M059J (cell line): ENCODE data around the gene ERP29. TPM values are rescaled to one million over a fixed set of nuclear protein-coding genes. Genes with fewer than 3 reads are reported as not detected.
"Not testable (repeated sequence)": the region's sequence is repeated elsewhere in the genome, so short reads cannot be mapped to it uniquely, and the experiment has no call there.

Experiments
- DNase-seq: peaks from one replicate; pipeline ENCODE4 v3.0.0-alpha.2; 2012; ENCODE audit warnings: low read depth
- total RNA-seq: library from RNA; depleted of rRNA; stranded (reverse); fragments of >200 nt; shearing (Covaris generic); gene quantifications from 2 replicates; pipeline ENCODE4 v1.2.3, GENCODE V29; 2014

Gene ERP29
- total RNA-seq, 1 experiment from 2014 or later = 115 TPM

- peak; percentile 29 for DNase-seq
Measured at GRCh38 chr12:112001576-112001975, 11.7 kb upstream of the ERP29 start.

GRCh38 chr12:112004041-112004440, 9.2 kb upstream of the ERP29 start:
- DNase-seq = no peak

- no peak for DNase-seq
Measured at GRCh38 chr12:112005419-112006395, 7.5 kb upstream of the ERP29 start.

GRCh38 chr12:112007945-112008344, 5.3 kb upstream of the ERP29 start:
- DNase-seq = no peak

- no peak for DNase-seq
Measured at GRCh38 chr12:112008918-112009317, 4.3 kb upstream of the ERP29 start.

- DNase-seq = not testable (repeated sequence)
Measured at GRCh38 chr12:112009596-112009995, 3.6 kb upstream of the ERP29 start.

- no peak for DNase-seq
Measured at GRCh38 chr12:112010415-112011344, 2.5 kb upstream of the ERP29 start.

GRCh38 chr12:112011685-112012084, 1.5 kb upstream of the ERP29 start:
- DNase-seq = no peak

GRCh38 chr12:112013601-112014402, 576 bp downstream of the ERP29 start:
- peak; percentile 64 for DNase-seq

GRCh38 chr12:112015938-112016337, 2.7 kb downstream of the ERP29 start:
- DNase-seq = no peak

- DNase-seq = no peak
Measured at GRCh38 chr12:112017041-112017440, 3.8 kb downstream of the ERP29 start.

GRCh38 chr12:112018571-112019237, 5.5 kb downstream of the ERP29 start:
- peak; percentile 48 for DNase-seq

GRCh38 chr12:112020947-112021457, 7.8 kb downstream of the ERP29 start:
- no peak for DNase-seq

- no peak for DNase-seq
Measured at GRCh38 chr12:112022241-112023016, 9.2 kb downstream of the ERP29 start.

- no peak for DNase-seq
Measured at GRCh38 chr12:112023759-112024396, 10.7 kb downstream of the ERP29 start.

- DNase-seq = peak; percentile 49
Measured at GRCh38 chr12:112025808-112026375, 12.7 kb downstream of the ERP29 start.

GRCh38 chr12:112029301-112029700, 16.1 kb downstream of the ERP29 start:
- DNase-seq = no peak

GRCh38 chr12:112031472-112031871, 18.2 kb downstream of the ERP29 start:
- DNase-seq = no peak

GRCh38 chr12:112032292-112032691, 19.1 kb downstream of the ERP29 start:
- no peak for DNase-seq
